Hepatocyte (in vitro differentiated cells): ENCODE data around the gene KLK1.

Source experiments
- CTCF ChIP-seq: fragments of 200-600 bp; sonication (generic); IDR thresholded peaks from 2 replicates; pipeline ENCODE4 v1.5.1; 2016; ENCODE audit warnings: antibody characterized with exemption, mild to moderate bottlenecking; ENCODE audit not compliant: poor library complexity
- EZH2 ChIP-seq: fragments of 200-600 bp; sonication (generic); IDR thresholded peaks from 2 replicates; pipeline ENCODE4 v1.6.1; 2016; ENCODE audit warnings: antibody characterized with exemption, mild to moderate bottlenecking, borderline replicate concordance

DNA sequence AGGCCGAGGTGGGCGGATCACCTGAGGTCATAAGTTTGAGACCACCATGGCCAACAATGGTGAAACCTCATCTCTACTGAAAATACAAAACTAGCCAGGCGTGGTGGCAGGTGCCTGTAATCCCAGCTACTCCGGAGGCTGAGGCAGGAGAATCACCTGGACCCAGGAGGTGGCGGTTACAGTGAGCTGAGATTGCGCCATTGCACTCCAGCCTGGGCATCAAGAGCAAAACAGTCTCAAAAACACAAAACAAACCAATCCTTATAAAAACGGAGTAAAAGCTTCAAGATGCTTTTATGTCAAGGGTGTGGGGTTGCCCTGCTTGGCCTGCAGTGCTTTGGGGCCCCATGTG is 26.2 kb downstream of the KLK1 start:
- TF ChIP-seq CTCF (no peak), EZH2 (no peak)
